C4-2B (cell line): Measurements from ENCODE around the gene ST6GALNAC6.

Experiments
- CTCF ChIP-seq: fragments of 450-650 bp; conservative IDR thresholded peaks from 2 replicates; pipeline ENCODE4 v1.5.1; 2017; ENCODE audit warnings: mild to moderate bottlenecking
- ZFX ChIP-seq: fragments of 450-650 bp; IDR thresholded peaks from 2 replicates; pipeline ENCODE4 v1.6.1; 2017

- TF ChIP-seq CTCF (no peak), ZFX (no peak)
Observed at GRCh38 chr9:127873223-127873691, 26.1 kb downstream of the ST6GALNAC6 start.
